HEK293 (cell line): ENCODE measurements around the gene RPS27.

Experiments used
- GFI1B ChIP-seq: fragments of 450-650 bp; formaldehyde crosslinking; IDR thresholded peaks from 2 replicates; pipeline ENCODE4 v1.5.1; 2016; ENCODE audit warnings: missing biosample characterization, missing genetic modification characterization
- KLF10 ChIP-seq: fragments of 450-650 bp; IDR thresholded peaks from 2 replicates; pipeline ENCODE4 v1.5.1; 2018; ENCODE audit warnings: missing biosample characterization, mild to moderate bottlenecking, missing genetic modification characterization
- KLF7 ChIP-seq: fragments of 450-650 bp; formaldehyde crosslinking; IDR thresholded peaks from 2 replicates; pipeline ENCODE4 v1.5.1; 2016; ENCODE audit warnings: missing biosample characterization, missing genetic modification characterization, borderline replicate concordance
- MEIS1 ChIP-seq: sonication (generic); formaldehyde crosslinking; IDR thresholded peaks from 2 replicates; pipeline ENCODE4 v1.8.1; 2022; ENCODE audit warnings: missing genetic modification reagents, mild to moderate bottlenecking, borderline replicate concordance
- SALL2 ChIP-seq: fragments of 450-650 bp; formaldehyde crosslinking; IDR thresholded peaks from 2 replicates; pipeline ENCODE4 v1.5.0; 2017; ENCODE audit warnings: missing biosample characterization, mild to moderate bottlenecking, missing genetic modification characterization, borderline replicate concordance
- SCRT1 ChIP-seq: fragments of 450-650 bp; formaldehyde crosslinking; IDR thresholded peaks from 2 replicates; pipeline ENCODE4 v1.5.1; 2016; ENCODE audit warnings: missing biosample characterization, missing genetic modification characterization, borderline replicate concordance
- SP7 ChIP-seq: fragments of 450-650 bp; formaldehyde crosslinking; IDR thresholded peaks from 2 replicates; pipeline ENCODE4 v1.5.1; 2016; ENCODE audit warnings: missing biosample characterization, missing genetic modification characterization
- ZBTB20 ChIP-seq: fragments of 450-650 bp; formaldehyde crosslinking; IDR thresholded peaks from 2 replicates; pipeline ENCODE4 v1.5.1; 2016; ENCODE audit warnings: missing biosample characterization, missing genetic modification characterization
- ZBTB48 ChIP-seq: fragments of 450-650 bp; formaldehyde crosslinking; IDR thresholded peaks from 2 replicates; pipeline ENCODE4 v1.5.1; 2016; ENCODE audit warnings: missing biosample characterization, missing genetic modification characterization
- ZFP37 ChIP-seq: fragments of 450-650 bp; formaldehyde crosslinking; IDR thresholded peaks from 2 replicates; pipeline ENCODE4 v1.5.1; 2016; ENCODE audit warnings: missing biosample characterization, missing genetic modification characterization
- ZIC2 ChIP-seq: fragments of 450-650 bp; formaldehyde crosslinking; IDR thresholded peaks from 2 replicates; pipeline ENCODE4 v1.5.1; 2016; ENCODE audit warnings: missing biosample characterization, missing genetic modification characterization
- ZNF121 ChIP-seq: fragments of 450-650 bp; formaldehyde crosslinking; IDR thresholded peaks from 2 replicates; pipeline ENCODE4 v1.5.1; 2016; ENCODE audit warnings: missing biosample characterization, missing genetic modification characterization
- ZNF174 ChIP-seq: fragments of 450-650 bp; formaldehyde crosslinking; IDR thresholded peaks from 2 replicates; pipeline ENCODE4 v1.5.0; 2017; ENCODE audit warnings: missing biosample characterization, mild to moderate bottlenecking, missing genetic modification characterization
- ZNF184 ChIP-seq: fragments of 450-650 bp; IDR thresholded peaks from 2 replicates; pipeline ENCODE4 v1.5.1; 2018; ENCODE audit warnings: missing biosample characterization, mild to moderate bottlenecking, missing genetic modification characterization
- ZNF214 ChIP-seq: fragments of 450-650 bp; formaldehyde crosslinking; IDR thresholded peaks from 2 replicates; pipeline ENCODE4 v1.5.1; 2017; ENCODE audit warnings: missing biosample characterization, mild to moderate bottlenecking, missing genetic modification characterization, borderline replicate concordance
- ZNF223 ChIP-seq: fragments of 450-650 bp; formaldehyde crosslinking; IDR thresholded peaks from 2 replicates; pipeline ENCODE4 v1.5.1; 2016; ENCODE audit warnings: missing biosample characterization, missing genetic modification characterization
- ZNF248 ChIP-seq: fragments of 450-650 bp; formaldehyde crosslinking; IDR thresholded peaks from 2 replicates; pipeline ENCODE4 v1.5.1; 2017; ENCODE audit warnings: missing biosample characterization, missing genetic modification characterization
- ZNF266 ChIP-seq: fragments of 450-650 bp; formaldehyde crosslinking; IDR thresholded peaks from 2 replicates; pipeline ENCODE4 v1.5.1; 2016; ENCODE audit warnings: missing biosample characterization, missing genetic modification characterization, low read depth
- ZNF292 ChIP-seq: fragments of 450-650 bp; formaldehyde crosslinking; IDR thresholded peaks from 2 replicates; pipeline ENCODE4 v1.5.1; 2016; ENCODE audit warnings: low read depth, missing biosample characterization, missing genetic modification characterization, borderline replicate concordance
- ZNF335 ChIP-seq: fragments of 450-650 bp; formaldehyde crosslinking; conservative IDR thresholded peaks from 2 replicates; pipeline ENCODE4 v1.5.1; 2016; ENCODE audit warnings: missing biosample characterization, missing genetic modification characterization
- ZNF350 ChIP-seq: fragments of 450-650 bp; formaldehyde crosslinking; IDR thresholded peaks from 2 replicates; pipeline ENCODE4 v1.5.0; 2017; ENCODE audit warnings: missing biosample characterization, mild to moderate bottlenecking, missing genetic modification characterization
- ZNF354C ChIP-seq: fragments of 450-650 bp; formaldehyde crosslinking; IDR thresholded peaks from 2 replicates; pipeline ENCODE4 v1.5.1; 2016; ENCODE audit warnings: missing biosample characterization, missing genetic modification characterization, low read depth, borderline replicate concordance
- ZNF362 ChIP-seq: fragments of 450-650 bp; formaldehyde crosslinking; IDR thresholded peaks from 2 replicates; pipeline ENCODE4 v1.5.1; 2016; ENCODE audit warnings: missing biosample characterization, missing genetic modification characterization
- ZNF394 ChIP-seq: fragments of 450-650 bp; formaldehyde crosslinking; IDR thresholded peaks from 2 replicates; pipeline ENCODE4 v1.5.1; 2016; ENCODE audit warnings: missing biosample characterization, missing genetic modification characterization, mild to moderate bottlenecking, moderate library complexity, borderline replicate concordance
- ZNF423 ChIP-seq: fragments of 450-650 bp; formaldehyde crosslinking; IDR thresholded peaks from 2 replicates; pipeline ENCODE4 v1.5.1; 2016; ENCODE audit warnings: missing biosample characterization, missing genetic modification characterization
- ZNF433 ChIP-seq: fragments of 450-650 bp; formaldehyde crosslinking; IDR thresholded peaks from 2 replicates; pipeline ENCODE4 v1.5.1; 2016; ENCODE audit warnings: missing biosample characterization, missing genetic modification characterization, low read depth
- ZNF48 ChIP-seq: fragments of 450-650 bp; formaldehyde crosslinking; IDR thresholded peaks from 2 replicates; pipeline ENCODE4 v1.5.1; 2016; ENCODE audit warnings: missing biosample characterization, missing genetic modification characterization
- ZNF513 ChIP-seq: fragments of 450-650 bp; IDR thresholded peaks from 2 replicates; pipeline ENCODE4 v1.5.1; 2018; ENCODE audit warnings: missing biosample characterization, missing genetic modification characterization
- ZNF549 ChIP-seq: fragments of 450-650 bp; IDR thresholded peaks from 2 replicates; pipeline ENCODE4 v1.5.1; 2018; ENCODE audit warnings: missing biosample characterization, missing genetic modification characterization, mild to moderate bottlenecking, inconsistent platforms, moderate library complexity
- ZNF585B ChIP-seq: fragments of 450-650 bp; formaldehyde crosslinking; IDR thresholded peaks from 2 replicates; pipeline ENCODE4 v1.5.1; 2016; ENCODE audit warnings: missing biosample characterization, missing genetic modification characterization
- ZNF660 ChIP-seq: fragments of 450-650 bp; IDR thresholded peaks from 2 replicates; pipeline ENCODE4 v1.5.1; 2018; ENCODE audit warnings: missing biosample characterization, mild to moderate bottlenecking, missing genetic modification characterization
- ZNF677 ChIP-seq: fragments of 450-650 bp; IDR thresholded peaks from 2 replicates; pipeline ENCODE4 v1.5.0; 2018; ENCODE audit warnings: missing biosample characterization, mild to moderate bottlenecking, missing genetic modification characterization, moderate library complexity
- ZNF707 ChIP-seq: fragments of 450-650 bp; formaldehyde crosslinking; IDR thresholded peaks from 2 replicates; pipeline ENCODE4 v1.5.1; 2016; ENCODE audit warnings: missing biosample characterization, missing genetic modification characterization
- ZNF777 ChIP-seq: fragments of 450-650 bp; formaldehyde crosslinking; IDR thresholded peaks from 2 replicates; pipeline ENCODE4 v1.5.1; 2017; ENCODE audit warnings: missing biosample characterization, missing genetic modification characterization, borderline replicate concordance
- ZNF792 ChIP-seq: fragments of 450-650 bp; formaldehyde crosslinking; IDR thresholded peaks from 2 replicates; pipeline ENCODE4 v1.5.1; 2016; ENCODE audit warnings: missing biosample characterization, missing genetic modification characterization

The RPS27 gene

GRCh38 chr1:153958111-153958960, 32.2 kb upstream of the RPS27 start, which contains the start of gene CRTC2 (continued):
- TF ChIP-seq KLF7 (tag by site-specific recombination) (peak; percentile 93), ZNF792 (tag by site-specific recombination) (peak; percentile 78; the same call in 1 of the 2 replicates), ZNF513 (tag by site-specific recombination) (0 out of 2 replicates have a peak, but pooled peaks have one; percentile 27), ZNF48 (tag by site-specific recombination) (no peak), ZBTB20 (tag by site-specific recombination) (peak; percentile 98), ZNF549 (no peak), ZNF362 (tag by site-specific recombination) (no peak), ZNF394 (tag by site-specific recombination) (peak; percentile 99), ZNF433 (tag by site-specific recombination) (no peak), ZNF184 (tag by site-specific recombination) (no peak), ZFP37 (tag by site-specific recombination) (peak; percentile 96), GFI1B (tag by site-specific recombination) (no peak), ZNF121 (tag by site-specific recombination) (peak; percentile 38; the same call in 1 of the 2 replicates), ZNF223 (tag by site-specific recombination) (0 out of 2 replicates have a peak, but pooled peaks have one; percentile 11), ZNF707 (tag by site-specific recombination) (no peak), ZBTB48 (tag by site-specific recombination) (peak; percentile 98), ZNF660 (tag by site-specific recombination) (peak; percentile 56; the same call in 1 of the 2 replicates), ZNF354C (no peak), ZNF423 (no peak), MEIS1 (no peak), ZIC2 (tag by site-specific recombination) (peak; percentile 23; the same call in 1 of the 2 replicates), ZNF292 (tag by site-specific recombination) (no peak), ZNF677 (tag by site-specific recombination) (no peak), SP7 (tag by site-specific recombination) (peak; percentile 67; the same call in 1 of the 2 replicates), SALL2 (tag by site-specific recombination) (no peak), KLF10 (tag by site-specific recombination) (peak; percentile 66; the same call in 1 of the 2 replicates), ZNF350 (tag by site-specific recombination) (no peak), ZNF335 (tag by site-specific recombination) (peak; percentile 94), ZNF174 (no peak), SCRT1 (tag by site-specific recombination) (peak; percentile 100), ZNF585B (tag by site-specific recombination) (no peak), ZNF214 (tag by site-specific recombination) (no peak), ZNF266 (tag by site-specific recombination) (no peak), ZNF248 (tag by site-specific recombination) (no peak), ZNF777 (0 out of 2 replicates have a peak, but pooled peaks have one; percentile 53)
